RPMI7951 (cell line): Measurements from ENCODE around the gene NPHP4. TPM values are rescaled to one million over a fixed set of nuclear protein-coding genes. Genes with fewer than 3 reads are reported as not detected.
"Not testable (repeated sequence)": the region's sequence is repeated elsewhere in the genome, so short reads cannot be mapped to it uniquely, and the experiment has no call there.

Source experiments
- DNase-seq: peaks from one replicate; pipeline ENCODE4 v3.0.0-alpha.2; 2012; ENCODE audit warnings: low read depth
- total RNA-seq: library from RNA; depleted of rRNA; stranded (reverse); fragments of >200 nt; shearing (Covaris generic); gene quantifications from 2 replicates; pipeline ENCODE4 v1.2.3, GENCODE V29; 2014

NPHP4 gene
- total RNA-seq, 1 experiment from 2014 or later = 5.6 TPM

DNA sequence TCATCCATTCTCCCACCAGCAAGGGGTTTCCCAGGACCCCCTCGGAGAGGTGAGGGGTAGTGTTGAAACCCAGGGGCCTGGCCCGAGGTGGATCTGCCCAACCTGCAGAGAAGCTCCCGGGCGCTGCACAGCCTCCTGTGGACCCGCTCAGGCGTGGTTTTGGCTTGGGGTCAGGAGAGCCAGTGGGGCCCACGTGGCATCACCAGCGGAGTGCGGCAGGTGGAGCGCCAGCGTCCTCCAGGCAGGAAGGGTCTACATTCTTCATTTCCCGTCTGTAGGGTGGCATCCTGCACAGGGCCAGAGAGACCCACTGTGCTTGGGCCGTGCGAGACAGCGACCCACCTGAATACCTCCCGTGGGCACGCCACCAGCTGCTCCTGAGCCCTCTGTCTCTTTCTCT is 135.2 kb downstream of the NPHP4 start:
- no peak for DNase-seq

DNA sequence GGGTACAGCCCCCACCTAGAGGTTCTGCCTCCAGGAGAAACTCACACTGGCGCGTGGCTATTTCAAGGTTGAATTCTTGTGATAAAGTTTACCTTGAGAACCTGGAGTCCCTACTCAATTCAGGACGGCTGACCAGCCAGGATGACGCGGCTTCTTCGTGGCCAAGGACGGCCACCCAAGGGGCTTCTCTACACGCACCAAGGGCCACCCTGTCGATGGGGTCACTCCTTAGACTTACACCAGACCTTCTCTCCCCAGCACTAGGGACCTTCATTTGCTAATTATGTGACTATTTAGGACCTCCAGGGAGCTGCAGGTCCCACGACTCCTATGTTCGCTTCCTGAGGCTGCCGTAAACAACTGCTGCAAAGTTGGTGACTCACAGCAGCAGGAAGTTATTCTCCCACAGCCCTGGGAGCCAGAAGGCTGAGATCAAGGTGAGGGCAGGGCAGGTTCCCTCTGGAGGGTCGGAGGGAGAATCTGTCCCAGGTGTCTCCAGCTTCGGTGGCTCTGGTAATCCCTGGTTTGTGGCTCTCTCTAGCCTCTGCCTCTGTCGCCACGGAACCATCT is 135.9 kb downstream of the NPHP4 start:
- DNase-seq = no peak

DNA sequence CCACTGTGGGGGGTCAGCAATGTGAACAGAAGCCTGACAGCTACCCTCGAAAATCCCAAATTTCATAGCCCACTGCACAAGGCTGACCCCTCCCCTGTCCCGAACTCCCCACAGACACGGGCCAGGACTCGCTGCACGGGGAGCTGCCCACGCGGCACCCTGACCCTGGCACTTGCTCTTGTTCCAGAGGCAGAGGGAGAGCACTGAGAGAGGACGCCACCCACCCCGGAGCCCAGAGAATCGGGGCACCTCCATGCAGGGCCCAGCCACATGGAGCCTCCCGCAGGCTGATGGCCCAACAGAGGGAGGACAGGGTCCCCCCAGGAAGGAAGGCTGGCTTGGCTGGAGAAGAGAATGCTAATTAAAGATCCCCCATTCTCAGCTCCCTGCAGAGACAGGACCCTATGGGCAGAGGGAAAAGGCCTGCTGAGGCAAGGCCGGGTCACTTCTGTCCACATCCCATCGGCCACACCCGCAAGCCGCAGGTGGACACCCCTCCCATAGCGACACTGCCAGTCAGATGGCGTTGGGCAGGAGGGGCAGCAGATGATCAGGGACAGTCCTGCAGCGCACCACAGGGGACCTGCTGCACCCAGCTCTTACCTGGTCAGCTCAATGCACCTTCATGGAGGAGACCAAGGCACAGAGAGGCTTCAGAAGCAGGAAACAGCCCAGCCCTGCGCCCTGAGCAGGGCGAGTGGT is 136.9 kb downstream of the NPHP4 start:
- DNase-seq = no peak

DNA sequence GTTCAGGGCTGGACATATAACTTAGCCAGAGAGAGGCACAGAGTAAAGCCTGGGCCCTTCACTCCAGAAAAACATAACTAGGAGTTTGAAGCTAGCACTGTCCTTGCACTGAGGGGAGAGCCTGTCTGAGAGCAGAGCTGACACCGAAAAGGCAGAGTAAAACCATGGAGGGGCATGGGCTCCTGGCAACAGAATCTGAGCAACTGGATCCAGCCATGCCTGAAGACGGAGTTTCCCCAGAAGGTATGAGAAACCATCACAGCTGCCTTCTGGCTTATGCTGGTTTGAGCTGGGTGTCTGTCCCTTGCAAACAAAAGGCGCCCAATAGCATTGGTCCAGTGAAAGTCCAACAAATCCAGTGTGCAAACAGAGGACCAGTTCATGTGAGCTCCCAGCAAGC is 137.5 kb downstream of the NPHP4 start:
- no peak for DNase-seq

DNA sequence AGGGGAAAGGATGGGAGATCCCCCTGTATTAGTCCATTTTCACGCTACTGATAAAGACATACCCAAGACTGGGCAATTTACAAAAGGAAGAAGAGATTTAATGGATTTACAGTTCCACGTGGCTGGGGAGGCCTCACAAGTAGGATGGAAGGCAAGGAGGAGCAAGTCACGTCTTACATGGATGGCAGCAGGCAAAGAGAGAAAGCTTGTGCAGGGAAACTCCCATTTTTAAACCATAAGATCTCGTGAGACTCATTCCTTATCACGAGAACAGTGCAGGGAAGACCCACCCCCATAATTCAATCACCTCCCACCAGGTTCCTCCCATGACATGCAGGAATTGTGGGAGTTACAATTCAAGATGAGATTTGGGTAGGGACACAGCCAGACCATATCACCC is 138.4 kb downstream of the NPHP4 start:
- not testable (repeated sequence) for DNase-seq

DNA sequence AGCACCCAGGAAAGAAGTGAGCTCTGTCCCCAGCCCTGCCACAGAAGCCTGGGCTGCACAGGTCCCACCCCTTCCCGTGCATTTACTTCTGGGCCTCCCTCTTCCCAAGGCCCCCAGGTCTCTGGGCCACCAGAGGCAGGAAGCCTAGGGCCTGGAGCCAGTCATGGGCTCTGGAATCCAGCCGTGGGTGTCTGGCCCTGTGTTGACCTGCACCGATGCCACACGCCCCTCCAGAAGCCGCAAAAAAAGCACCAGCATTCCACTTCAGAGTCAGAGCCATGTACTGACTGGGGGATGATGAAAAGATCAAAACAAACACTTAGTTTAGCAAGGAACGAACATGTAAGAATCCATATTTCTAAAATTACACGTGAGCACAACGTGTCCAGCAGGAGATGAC is 141.7 kb downstream of the NPHP4 start:
- DNase-seq = no peak

DNA sequence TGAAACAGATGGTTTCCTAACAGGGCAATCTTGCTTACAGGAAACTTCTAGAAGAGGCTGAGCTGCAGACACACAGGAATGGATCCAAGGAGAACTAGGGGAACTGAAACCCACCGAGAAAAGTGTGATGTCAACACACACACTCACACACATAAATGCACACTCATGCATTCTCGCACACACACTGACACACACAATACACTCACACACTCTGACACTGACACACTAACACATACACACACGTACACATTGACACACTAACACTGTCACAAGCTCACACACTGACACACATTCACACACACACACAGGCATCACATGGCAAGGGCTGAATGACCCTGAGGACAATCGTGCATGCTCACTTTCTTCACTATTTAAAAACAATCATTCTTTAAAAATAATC is 142.7 kb downstream of the NPHP4 start:
- no peak for DNase-seq

DNA sequence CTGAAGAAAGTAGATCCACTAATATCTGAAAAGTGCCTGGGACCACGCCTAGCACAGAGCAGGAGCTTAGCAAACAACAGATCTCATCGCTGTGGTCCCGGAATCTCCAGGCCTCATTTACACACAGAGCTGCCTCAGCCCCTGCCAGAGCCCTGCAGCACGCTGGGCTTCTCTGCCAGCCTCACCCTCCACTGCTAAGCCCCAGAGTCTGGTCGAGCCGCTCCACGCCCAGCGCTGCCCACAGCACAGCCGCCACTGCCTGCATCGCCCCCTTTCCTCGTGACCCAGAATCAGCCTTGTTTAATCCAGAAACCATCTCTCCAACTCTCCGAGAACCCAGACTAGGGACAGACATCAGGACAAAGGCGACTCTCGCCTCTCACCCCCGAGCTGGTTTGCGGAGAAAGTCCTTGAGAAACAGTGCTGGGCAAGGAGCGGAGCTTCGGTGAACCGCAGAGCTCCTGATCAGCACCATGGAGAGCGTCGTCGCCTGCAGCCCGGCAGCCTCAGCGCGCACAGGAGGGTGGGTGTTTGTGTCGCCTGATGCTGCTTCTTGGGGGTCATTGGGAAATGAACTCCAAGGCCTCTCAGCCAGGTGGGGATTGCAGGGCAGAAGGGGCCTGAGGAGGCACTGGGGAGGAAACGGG is 145.1 kb downstream of the NPHP4 start:
- DNase-seq = peak; percentile 24

DNA sequence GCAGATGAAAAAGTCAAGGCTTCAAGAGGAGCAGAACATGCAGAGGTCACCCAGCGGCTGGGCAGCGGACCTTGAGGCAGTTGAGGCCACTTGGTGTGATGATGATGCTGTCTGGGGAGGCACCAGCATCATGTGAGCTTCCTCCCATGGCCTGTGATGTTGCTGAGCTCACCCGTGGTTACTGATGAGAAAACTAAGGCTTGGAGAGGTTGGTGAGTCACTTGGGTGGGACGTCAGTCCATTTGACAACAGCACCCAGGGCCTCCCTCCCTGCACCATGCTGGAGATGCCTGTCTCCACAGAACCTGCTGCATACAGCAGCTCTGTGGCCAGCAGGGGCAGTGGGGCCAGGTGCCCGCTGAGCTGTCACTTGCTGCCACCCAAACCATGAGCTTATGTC is 146.8 kb downstream of the NPHP4 start:
- no peak for DNase-seq

DNA sequence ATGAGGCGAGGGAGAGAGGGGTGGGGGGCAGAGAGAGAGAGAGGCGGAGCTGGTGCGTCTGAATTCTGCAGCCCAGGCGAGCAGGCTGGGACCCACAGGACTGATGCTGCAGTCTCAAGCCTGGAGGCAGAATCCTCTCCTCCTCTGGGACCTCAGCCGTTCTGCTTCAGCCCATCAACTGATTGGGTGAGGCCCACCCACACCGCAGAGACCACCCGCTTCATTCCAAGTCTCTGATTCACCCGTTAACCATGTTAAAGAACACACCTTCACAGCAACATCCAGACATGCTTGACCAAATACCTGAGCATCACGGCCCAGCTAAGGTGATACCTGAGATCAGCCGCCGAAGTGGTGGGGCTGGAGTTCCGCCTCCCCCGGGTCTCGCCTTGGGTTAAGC is 147.8 kb downstream of the NPHP4 start:
- no peak for DNase-seq

DNA sequence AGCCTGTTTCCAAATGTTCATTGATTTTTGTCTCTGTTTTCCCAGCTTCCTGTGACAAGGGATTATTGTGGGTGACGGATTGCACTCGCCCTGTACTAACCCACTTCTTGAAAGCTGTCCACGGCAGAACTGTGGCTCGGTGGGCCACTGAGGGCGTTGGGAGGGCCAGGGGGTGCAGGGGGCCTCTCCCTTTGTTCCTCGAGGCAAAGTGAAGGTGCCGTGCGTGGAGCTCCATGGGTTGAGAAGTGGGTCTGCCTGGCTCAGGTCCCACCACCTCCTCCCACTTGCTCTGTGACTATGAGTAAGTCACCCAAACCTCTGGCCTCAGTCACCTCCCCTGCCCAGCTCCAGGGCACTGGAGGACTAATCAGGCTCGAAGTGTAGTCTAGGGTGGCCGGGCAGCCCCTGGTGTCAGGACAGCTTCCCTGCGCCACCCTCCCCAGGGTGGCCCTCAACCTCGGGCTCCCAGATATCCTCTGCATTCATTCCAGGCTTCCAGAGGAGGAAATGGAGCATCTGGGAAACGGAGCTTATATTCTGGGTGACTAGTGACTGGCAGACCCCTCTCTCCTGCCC is 148.6 kb downstream of the NPHP4 start:
- DNase-seq = no peak

DNA sequence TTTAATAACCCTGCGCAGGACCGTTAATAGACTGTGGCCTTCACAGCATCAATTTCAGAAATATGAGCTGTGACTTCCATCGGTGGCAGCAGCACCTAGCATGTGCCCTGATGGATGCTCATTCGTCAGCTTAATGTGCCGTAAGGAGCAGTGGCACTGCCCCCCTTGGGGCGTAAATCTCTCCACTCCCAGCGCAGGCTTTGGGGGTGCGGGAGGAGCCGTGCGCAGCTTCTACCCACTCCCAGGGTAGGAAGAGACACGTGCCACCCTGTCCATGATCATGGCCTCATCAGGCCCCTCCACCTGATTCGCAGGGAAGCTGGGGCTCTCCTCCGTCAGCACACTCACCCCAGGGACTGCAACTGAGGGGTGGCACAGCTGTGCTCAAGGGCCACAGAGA is 149.5 kb downstream of the NPHP4 start:
- DNase-seq = no peak

DNA sequence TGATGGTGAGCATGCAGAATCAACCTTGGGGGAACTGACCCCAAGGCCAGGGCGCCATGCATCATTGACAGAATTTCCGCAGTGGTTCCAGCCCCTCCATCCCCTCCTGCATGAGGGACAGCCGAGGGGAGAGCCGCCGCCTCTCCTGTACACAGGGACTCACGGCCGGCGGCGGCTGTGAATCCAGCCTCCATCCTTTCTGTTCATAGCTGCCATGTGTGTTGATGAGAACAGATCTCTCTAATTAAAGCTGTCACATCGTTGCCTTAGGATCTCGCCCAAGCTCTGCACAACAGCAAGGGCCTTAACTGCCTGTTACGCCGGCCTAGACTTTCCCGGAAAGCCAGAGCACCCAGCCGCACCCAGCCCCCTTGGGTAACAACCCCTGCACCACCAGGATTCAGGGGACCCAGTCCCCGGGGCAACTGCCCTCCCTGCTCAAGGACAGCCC is 151.6 kb downstream of the NPHP4 start:
- DNase-seq = no peak

DNA sequence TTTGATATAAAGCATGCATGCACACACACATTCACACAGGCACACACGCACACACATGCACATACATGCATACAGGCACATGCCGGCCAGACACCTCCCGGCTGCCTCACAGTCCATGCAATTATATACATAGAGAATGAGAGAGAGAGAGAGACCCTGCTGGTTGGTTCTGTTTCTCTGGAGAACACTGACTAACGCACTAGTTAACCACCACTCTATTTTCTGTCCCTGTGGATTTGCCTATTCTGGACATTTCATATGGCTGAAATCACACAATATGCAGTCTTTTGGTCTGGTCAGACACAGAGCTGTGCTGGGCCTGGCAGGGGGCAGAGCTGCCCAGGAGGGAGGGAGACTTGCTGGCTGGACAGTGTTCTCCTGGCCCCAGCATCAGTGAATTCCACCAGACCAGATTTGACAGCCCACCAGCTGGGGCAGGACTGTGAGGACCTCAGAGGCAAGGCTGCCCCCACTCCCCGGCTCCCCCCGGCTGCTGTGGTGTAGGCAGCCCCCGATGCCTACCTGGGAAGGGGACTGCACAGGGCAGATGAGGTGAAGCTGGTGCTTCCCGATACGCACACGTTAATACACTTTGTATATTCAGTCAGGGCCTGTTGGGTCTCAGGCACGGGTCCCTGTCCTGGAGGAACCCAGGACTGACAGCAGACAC is 152.2 kb downstream of the NPHP4 start:
- DNase-seq = no peak

DNA sequence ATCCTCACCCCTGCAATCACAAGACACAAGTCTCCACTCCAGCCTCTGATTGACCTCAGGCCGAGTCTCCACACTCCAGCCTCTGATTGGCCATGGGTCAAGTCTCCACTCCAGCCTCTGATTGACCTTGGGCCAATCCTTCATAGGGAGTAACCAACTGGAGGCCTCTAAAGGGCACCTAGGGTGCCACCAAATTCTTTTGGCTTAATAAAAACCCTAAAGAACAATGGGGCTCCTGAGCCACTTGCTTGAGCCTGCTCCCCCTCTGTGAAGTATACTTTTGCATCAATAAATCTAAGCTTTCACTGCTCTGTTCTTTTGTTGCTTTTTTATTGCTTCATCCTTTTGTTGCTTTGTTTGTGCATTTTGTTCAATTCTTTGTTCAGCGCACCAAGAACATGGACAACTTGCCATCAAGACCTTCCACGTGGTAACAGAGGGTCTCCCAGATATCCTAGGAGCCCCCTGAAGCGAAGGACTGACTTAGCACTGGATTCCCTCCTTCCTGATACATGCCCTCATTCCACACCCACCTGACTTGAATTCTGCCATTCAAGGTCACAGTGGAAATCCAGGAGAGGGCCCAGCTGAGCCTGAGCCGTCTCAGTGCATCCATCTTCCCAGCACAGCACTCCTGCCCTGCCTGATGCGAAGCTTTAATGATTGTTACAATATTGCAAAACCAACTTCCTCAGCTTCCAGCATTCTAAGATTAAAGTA is 152.9 kb downstream of the NPHP4 start:
- DNase-seq = no peak

DNA sequence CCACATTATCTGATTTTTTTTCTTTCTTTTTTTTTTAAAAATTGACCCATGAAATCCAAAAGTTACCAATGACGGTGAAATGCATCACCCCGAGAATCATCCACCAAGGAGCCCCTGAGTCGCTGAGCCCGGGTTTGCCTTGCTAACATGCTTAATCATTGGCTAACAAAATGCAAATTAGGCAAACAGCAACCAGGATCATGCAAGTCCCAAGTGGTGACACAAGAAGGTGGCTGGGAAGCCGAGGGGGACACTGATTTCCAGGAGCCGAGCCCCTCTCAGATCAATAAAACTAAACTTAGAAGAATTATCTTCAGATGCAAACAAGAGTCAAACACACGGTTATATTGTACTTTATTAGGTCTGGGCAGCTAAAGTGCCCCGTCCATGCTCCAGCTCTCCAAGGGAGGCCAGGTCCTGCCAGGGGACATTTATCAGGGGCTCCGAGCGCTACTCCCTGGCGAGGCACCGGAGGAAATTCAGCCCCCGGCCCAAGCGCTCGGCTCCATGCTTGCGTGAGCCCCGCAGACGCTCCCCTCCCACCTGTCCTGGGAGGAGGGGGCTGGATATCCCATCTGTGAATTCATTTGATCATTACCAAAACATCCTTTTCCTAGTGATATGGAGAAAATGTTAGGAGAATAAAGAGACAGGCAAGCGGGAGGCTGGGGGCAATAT is 154.1 kb downstream of the NPHP4 start:
- DNase-seq = no peak

DNA sequence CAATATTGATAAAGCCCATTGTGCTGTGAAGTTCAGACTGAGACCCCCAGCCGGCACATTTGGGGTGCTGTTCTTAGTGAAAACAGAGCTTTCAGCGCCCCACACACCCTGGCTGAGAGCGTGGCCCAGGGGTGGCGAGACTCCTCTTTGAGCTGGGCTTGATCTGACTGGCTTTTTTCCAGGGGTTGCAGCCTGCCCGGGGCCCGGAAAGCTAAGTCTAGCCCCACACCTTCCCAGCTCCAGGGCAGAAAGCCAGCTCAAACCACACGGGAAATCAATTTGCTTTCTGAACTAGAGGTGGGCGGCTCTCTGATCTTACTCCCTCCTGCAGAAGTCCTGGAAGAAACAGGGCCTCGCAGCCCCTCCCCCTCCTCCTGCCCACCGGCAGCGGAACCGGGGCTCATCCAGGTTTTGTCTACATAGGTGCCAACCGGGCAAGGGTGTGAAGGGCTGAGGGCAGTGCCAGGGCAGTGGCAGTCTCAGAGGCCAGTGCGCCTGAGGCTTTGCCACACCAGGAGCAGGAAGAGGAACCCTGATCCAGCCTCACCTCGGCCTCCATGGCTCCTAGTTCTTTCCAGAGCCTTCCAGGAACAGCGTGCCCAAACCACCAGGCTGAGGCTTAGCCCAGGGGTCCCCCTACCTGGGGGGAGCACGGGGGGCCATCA is 155.3 kb downstream of the NPHP4 start:
- no peak for DNase-seq

DNA sequence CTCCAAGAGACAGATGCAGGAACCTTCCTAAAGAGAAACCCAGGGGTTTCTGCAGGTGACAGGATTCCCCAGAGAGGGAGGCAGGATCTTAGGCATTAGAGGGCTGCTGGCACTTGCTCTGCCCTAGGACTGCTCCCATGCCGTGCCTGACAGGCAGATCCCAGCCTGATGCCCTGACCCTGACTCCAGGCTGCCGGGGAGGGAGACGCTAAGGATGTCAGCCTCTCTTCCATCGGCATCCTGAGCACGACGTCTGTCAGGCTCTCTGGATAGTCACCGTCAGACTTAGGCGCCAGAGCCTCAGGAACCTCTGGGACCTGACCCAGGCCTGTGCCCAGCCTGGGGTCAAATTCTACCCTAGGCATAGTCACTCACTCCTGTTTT is 157.1 kb downstream of the NPHP4 start:
- DNase-seq = no peak

DNA sequence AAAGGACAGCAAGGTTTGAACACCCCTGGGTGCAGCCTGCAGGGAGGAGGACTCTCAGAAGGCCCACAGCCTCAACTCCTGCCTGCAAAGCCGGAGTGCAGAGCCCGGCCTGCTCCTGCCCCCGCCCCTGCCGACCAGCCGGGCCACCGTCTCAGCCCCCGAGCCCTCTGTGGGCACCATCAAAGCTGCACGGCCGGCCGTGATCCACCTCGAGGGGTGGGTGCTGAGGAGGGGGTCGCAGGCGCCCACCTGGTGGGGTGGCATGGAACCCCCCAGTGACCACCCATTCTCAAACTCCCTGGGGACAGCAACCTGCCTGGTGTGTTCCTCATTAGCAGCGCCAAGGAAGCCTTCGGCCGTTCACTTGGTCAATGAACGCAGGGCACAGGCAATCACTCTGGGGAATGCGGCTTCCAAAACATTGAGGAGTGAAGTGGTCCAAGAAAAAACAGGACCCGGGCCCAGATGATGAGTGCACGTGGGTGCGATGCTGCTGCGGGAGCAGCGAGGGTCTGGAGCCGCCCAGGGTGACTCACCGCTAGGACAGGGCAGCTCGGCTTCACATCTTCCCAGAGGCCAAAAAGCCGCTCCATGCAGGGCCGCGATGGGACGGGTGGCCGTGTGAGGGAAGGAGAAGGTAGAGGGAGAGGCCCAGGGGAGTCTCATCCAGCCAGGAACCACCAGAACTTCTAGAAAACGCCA is 157.6 kb downstream of the NPHP4 start:
- DNase-seq = no peak

DNA sequence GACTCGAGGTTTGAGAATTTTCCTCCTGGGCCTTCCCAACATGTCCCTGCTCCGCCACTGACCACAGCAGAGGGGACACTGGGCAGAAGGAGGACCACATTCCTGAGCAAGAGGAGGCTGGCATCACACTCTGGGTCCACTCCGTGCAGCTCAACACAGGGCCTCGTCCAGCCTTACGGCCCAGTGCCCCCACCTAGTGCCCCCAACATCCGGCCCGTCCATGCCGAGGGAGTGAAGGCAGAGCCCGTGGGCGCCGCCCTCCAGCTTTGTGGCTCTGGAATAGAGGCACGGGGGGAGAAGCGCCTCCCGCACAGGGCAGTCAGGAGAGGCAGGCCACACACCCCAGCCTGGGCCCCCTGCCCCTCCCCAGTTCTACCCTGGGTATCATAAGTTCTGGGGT is 158.3 kb downstream of the NPHP4 start:
- no peak for DNase-seq
